NCI-H146 (cell line): ENCODE data around the gene SRSF3.
A peak's percentile ranks its signal among the peaks of the same experiment; 100 is the strongest.
"Not testable (repeated sequence)": the region's sequence is repeated elsewhere in the genome, so short reads cannot be mapped to it uniquely, and the experiment has no call there.

Source experiments
- DNase-seq: peaks from one replicate; lab custom pipeline; 2025; lab: John Stamatoyannopoulos, UW

Gene SRSF3

GRCh38 chr6:36605143-36605542 is 11.0 kb downstream of the SRSF3 start:
- no peak for DNase-seq

GRCh38 chr6:36605560-36606391 is 11.6 kb downstream of the SRSF3 start:
- no peak for DNase-seq

GRCh38 chr6:36607305-36607682 is 13.1 kb downstream of the SRSF3 start:
- DNase-seq: not testable (repeated sequence)

- no peak for DNase-seq
Observed at GRCh38 chr6:36607683-36608386, 13.7 kb downstream of the SRSF3 start.

GRCh38 chr6:36608788-36609563 is 14.8 kb downstream of the SRSF3 start:
- DNase-seq: no peak

- DNase-seq: no peak
Observed at GRCh38 chr6:36609582-36609981, 15.4 kb downstream of the SRSF3 start.

- DNase-seq: no peak
Observed at GRCh38 chr6:36610041-36610955, 16.1 kb downstream of the SRSF3 start.

- no peak for DNase-seq
Observed at GRCh38 chr6:36610956-36611336, 16.8 kb downstream of the SRSF3 start.

GRCh38 chr6:36611679-36612078 is 17.5 kb downstream of the SRSF3 start:
- DNase-seq: not testable (repeated sequence)

GRCh38 chr6:36612101-36612625 is 18.0 kb downstream of the SRSF3 start:
- DNase-seq: no peak

GRCh38 chr6:36613200-36613995 is 19.2 kb downstream of the SRSF3 start:
- no peak for DNase-seq

- peak; percentile 38 for DNase-seq
Observed at GRCh38 chr6:36615018-36615761, 21.0 kb downstream of the SRSF3 start.

GRCh38 chr6:36616893-36617521 is 22.8 kb downstream of the SRSF3 start:
- DNase-seq: no peak

GRCh38 chr6:36618366-36619355 is 24.5 kb downstream of the SRSF3 start:
- no peak for DNase-seq

GRCh38 chr6:36621371-36621855 is 27.3 kb downstream of the SRSF3 start:
- DNase-seq: no peak

- no peak for DNase-seq
Observed at GRCh38 chr6:36622901-36623546, 28.9 kb downstream of the SRSF3 start.
